ENCODE results near the gene IMMP2L. TPM values are rescaled to one million over a fixed set of nuclear protein-coding genes. Genes with fewer than 3 reads are reported as not detected.

IMMP2L gene
- polyA plus RNA-seq, 1 of the 3 experiments (the other 2 are of a cell fraction): 10.7 TPM

DNA sequence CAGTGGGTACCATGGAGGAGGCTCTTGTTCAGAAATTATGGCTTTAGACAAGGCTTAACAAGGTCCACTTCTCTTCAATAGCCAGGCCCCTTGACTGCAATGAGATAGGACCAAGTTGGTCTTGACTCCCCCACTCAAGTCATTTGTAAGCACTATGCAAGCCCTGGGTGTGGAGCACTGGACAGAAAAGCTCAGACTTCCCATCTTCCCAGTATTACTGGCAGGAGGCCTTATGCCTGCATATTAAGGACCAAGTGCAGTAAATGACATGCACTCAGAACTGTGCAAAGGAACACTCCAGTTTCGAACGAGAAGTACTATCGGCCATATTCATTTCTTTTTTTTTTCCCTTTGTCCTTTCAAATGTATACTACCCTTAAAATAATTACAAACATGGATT, 789.7 kb downstream of the IMMP2L start:
- H3K79me2 ChIP-seq (ENCODE audit: insufficient read depth): no peaks in the 10 kb centered on the region
- H4K20me1 ChIP-seq (ENCODE audit: insufficient read depth): no peaks in the 10 kb centered on the region
- no peak for DNase-seq
- no peak overlapping the region for H3K9ac ChIP-seq
- CTCF ChIA-PET: interaction anchor here (0.7 kb wide), 1 partner anchor 133 kb away, joined by 3 read pairs; no protein-coding TSS in a partner anchor
- H3K9me3 ChIP-seq: no peaks in the 10 kb centered on the region
- no peak overlapping the region for H2AFZ ChIP-seq (ENCODE audit: low read depth)
- no peak overlapping the region for H3K27ac ChIP-seq (ENCODE audit: low read depth in 2 of 2, low read length in 1 of 2)
- no peak overlapping the region for H3K4me2 ChIP-seq
- H3F3A ChIP-seq (replicated peaks; ENCODE audit: insufficient read depth): no peaks in the 10 kb centered on the region
- no peaks in the 10 kb centered on the region for H3K36me3 ChIP-seq (replicated peaks in 1 of 2; ENCODE audit: control insufficient read depth in 1 of 2, insufficient read depth in 2 of 2, low read length in 1 of 2)
- H3K4me1 ChIP-seq (ENCODE audit: control insufficient read depth in 1 of 2, insufficient read depth in 2 of 2, low read depth in 1 of 2, low read length in 1 of 2): no peaks in the 10 kb centered on the region; a peak in 2 of 4 replicates
- no peak overlapping the region for H3K4me3 ChIP-seq (ENCODE audit: low read depth in 2 of 2, low read length in 1 of 2)
- 87% methylated on average over 3 of the region's 3 CpGs for WGBS (ENCODE audit: low lambda C conversion rate)
- no peaks in the 10 kb centered on the region for H3K27me3 ChIP-seq (ENCODE audit: insufficient read depth)
- TF ChIP-seq NFIC (IDR thresholded peaks at IDR 0.05; ENCODE audit: borderline replicate concordance) (no peak), ZBTB33 (IDR thresholded peaks at IDR 0.05; ENCODE audit: borderline replicate concordance, low read depth) (no peak), GATA2 (CRISPR knock-in tag; IDR thresholded peaks at IDR 0.05) (no peak), USF1 (IDR thresholded peaks at IDR 0.05; ENCODE audit: borderline replicate concordance, low read depth) (no peak), EZH2phosphoT487 (IDR thresholded peaks at IDR 0.05; ENCODE audit: borderline replicate concordance, low read depth) (no peak), EP300 (IDR thresholded peaks at IDR 0.05; ENCODE audit: borderline replicate concordance in 1 of 2, low read depth in 1 of 2, low read length in 1 of 2) (no peak), IRF3 (IDR thresholded peaks at IDR 0.05; ENCODE audit: low read depth, low read length) (no peak), POLR2AphosphoS5 (IDR thresholded peaks at IDR 0.05; ENCODE audit: low read depth, low read length) (no peak), YY1 (IDR thresholded peaks at IDR 0.05; ENCODE audit: low read depth) (no peak)
- H3K9me2 ChIP-seq: no peaks in the 10 kb centered on the region
- POLR2A ChIA-PET: no interaction called here

DNA sequence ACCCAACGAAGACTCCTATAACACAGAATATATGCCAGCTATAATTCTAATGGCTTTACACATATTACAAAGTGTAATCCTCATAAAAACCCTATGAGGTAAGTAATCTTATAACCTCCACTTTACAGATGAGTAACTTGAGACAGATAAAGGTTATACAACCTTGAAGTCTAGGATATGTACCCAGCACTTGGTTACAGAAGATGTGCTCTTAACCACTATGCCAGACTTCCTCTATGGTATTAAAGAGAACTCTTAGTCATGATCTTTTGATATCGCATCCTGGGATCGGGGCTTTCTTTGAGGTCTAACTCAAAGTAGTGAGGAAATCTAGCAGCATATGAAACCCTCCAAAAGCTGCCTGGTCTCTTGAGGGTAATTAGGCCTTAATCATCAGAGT, 790.6 kb downstream of the IMMP2L start:
- POLR2A ChIA-PET: no interaction called here
- TF ChIP-seq NRF1 (IDR thresholded peaks at IDR 0.05; ENCODE audit: low read depth, low read length) (no peak), TAF1 (IDR thresholded peaks at IDR 0.05; ENCODE audit: borderline replicate concordance, low read depth, low read length) (no peak), USF2 (IDR thresholded peaks at IDR 0.05; ENCODE audit: borderline replicate concordance, low read depth, low read length) (no peak)
- TF ChIP-seq, protein P1, sequence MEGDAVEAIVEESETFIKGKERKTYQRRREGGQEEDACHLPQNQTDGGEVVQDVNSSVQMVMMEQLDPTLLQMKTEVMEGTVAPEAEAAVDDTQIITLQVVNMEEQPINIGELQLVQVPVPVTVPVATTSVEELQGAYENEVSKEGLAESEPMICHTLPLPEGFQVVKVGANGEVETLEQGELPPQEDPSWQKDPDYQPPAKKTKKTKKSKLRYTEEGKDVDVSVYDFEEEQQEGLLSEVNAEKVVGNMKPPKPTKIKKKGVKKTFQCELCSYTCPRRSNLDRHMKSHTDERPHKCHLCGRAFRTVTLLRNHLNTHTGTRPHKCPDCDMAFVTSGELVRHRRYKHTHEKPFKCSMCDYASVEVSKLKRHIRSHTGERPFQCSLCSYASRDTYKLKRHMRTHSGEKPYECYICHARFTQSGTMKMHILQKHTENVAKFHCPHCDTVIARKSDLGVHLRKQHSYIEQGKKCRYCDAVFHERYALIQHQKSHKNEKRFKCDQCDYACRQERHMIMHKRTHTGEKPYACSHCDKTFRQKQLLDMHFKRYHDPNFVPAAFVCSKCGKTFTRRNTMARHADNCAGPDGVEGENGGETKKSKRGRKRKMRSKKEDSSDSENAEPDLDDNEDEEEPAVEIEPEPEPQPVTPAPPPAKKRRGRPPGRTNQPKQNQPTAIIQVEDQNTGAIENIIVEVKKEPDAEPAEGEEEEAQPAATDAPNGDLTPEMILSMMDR (IDR thresholded peaks at IDR 0.05): no peak
- TF ChIP-seq, protein P2, sequence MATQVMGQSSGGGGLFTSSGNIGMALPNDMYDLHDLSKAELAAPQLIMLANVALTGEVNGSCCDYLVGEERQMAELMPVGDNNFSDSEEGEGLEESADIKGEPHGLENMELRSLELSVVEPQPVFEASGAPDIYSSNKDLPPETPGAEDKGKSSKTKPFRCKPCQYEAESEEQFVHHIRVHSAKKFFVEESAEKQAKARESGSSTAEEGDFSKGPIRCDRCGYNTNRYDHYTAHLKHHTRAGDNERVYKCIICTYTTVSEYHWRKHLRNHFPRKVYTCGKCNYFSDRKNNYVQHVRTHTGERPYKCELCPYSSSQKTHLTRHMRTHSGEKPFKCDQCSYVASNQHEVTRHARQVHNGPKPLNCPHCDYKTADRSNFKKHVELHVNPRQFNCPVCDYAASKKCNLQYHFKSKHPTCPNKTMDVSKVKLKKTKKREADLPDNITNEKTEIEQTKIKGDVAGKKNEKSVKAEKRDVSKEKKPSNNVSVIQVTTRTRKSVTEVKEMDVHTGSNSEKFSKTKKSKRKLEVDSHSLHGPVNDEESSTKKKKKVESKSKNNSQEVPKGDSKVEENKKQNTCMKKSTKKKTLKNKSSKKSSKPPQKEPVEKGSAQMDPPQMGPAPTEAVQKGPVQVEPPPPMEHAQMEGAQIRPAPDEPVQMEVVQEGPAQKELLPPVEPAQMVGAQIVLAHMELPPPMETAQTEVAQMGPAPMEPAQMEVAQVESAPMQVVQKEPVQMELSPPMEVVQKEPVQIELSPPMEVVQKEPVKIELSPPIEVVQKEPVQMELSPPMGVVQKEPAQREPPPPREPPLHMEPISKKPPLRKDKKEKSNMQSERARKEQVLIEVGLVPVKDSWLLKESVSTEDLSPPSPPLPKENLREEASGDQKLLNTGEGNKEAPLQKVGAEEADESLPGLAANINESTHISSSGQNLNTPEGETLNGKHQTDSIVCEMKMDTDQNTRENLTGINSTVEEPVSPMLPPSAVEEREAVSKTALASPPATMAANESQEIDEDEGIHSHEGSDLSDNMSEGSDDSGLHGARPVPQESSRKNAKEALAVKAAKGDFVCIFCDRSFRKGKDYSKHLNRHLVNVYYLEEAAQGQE (IDR thresholded peaks at IDR 0.05; ENCODE audit: low read depth, low read length): no peak

More for the DNA sequence above, 790.6 kb downstream of the IMMP2L start:
- Histone ChIP-seq H4K20me1 (ENCODE audit: insufficient read depth) (no peaks in the 10 kb centered on the region), H3K4me3 (ENCODE audit: low read depth in 2 of 2, low read length in 1 of 2) (no peak overlapping the region), H3K4me2 (no peak overlapping the region), H2AFZ (ENCODE audit: low read depth) (no peak overlapping the region), H3F3A (replicated peaks; ENCODE audit: insufficient read depth) (no peaks in the 10 kb centered on the region), H3K9me2 (no peaks in the 10 kb centered on the region), H3K9me3 (no peaks in the 10 kb centered on the region), H3K9ac (no peak overlapping the region), H3K4me1 (ENCODE audit: control insufficient read depth in 1 of 2, insufficient read depth in 2 of 2, low read depth in 1 of 2, low read length in 1 of 2) (peaks cover 0 to 4% of the 10 kb centered on the region in 2 experiments; a peak in 3 of 4 replicates), H3K36me3 (replicated peaks in 1 of 2; ENCODE audit: control insufficient read depth in 1 of 2, insufficient read depth in 2 of 2, low read length in 1 of 2) (no peaks in the 10 kb centered on the region), H3K27me3 (ENCODE audit: insufficient read depth) (no peaks in the 10 kb centered on the region), H3K79me2 (ENCODE audit: insufficient read depth) (no peaks in the 10 kb centered on the region), H3K27ac (ENCODE audit: low read depth in 2 of 2, low read length in 1 of 2) (no peak overlapping the region)
- WGBS (ENCODE audit: low lambda C conversion rate): 85% methylated on average over 3 of the region's 3 CpGs
- no peak for DNase-seq
- CTCF ChIA-PET: interaction anchor here (1.1 to 1.4 kb wide), 3 partner anchors 8 to 11 kb away, joined by 3 to 6 read pairs (median 4); no protein-coding TSS in a partner anchor

Data from SK-N-SH (cell line).